Astrocyte (in vitro differentiated cells and primary cell): Measurements from ENCODE around the gene RTN3. TPM values are rescaled to one million over a fixed set of nuclear protein-coding genes. Genes with fewer than 3 reads are reported as not detected.
A peak's percentile ranks its signal among the peaks of the same experiment; 100 is the strongest.

ENCODE experiments used
- DNase-seq: peaks from one replicate; pipeline ENCODE4 v3.0.0-alpha.2; 2010; ENCODE audit warnings: low read depth
- FAIRE-seq: peaks from 2 replicates; lab custom pipeline; 2011; peaks lifted over from hg19 to GRCh38; lab: Jason Lieb, UNC
- H2AFZ ChIP-seq: 2 replicates; pipeline ENCODE4 v1.6.0; 2012; ENCODE audit warnings: low read depth, low read length, inconsistent platforms
- H3K27ac ChIP-seq: 2 replicates; pipeline ENCODE4 v1.5.1; 2011; ENCODE audit warnings: low read depth, low read length, inconsistent platforms
- H3K27me3 ChIP-seq: 2 replicates; pipeline ENCODE4 v1.6.0; 2011; ENCODE audit warnings: low read length, inconsistent platforms; ENCODE audit not compliant: insufficient read depth
- H3K36me3 ChIP-seq: 2 replicates; pipeline ENCODE4 v1.5.1; 2011; ENCODE audit warnings: low read length, inconsistent platforms; ENCODE audit not compliant: insufficient read depth
- H3K4me1 ChIP-seq: 2 replicates; pipeline ENCODE4 v1.5.1; 2011; ENCODE audit warnings: low read length, inconsistent platforms; ENCODE audit not compliant: insufficient read depth
- H3K4me2 ChIP-seq: 2 replicates; pipeline ENCODE4 v1.6.0; 2012; ENCODE audit warnings: low read length, inconsistent platforms
- H3K4me3 ChIP-seq: 2 replicates; pipeline ENCODE4 v1.5.1; 2011; ENCODE audit warnings: low read depth, mild to moderate bottlenecking, low read length, inconsistent platforms; ENCODE audit not compliant: insufficient read depth
- H3K79me2 ChIP-seq: 2 replicates; pipeline ENCODE4 v1.6.0; 2012; ENCODE audit warnings: mild to moderate bottlenecking, low read length, inconsistent platforms; ENCODE audit not compliant: insufficient read depth
- H3K9ac ChIP-seq: 2 replicates; pipeline ENCODE4 v1.6.0; 2012; ENCODE audit warnings: mild to moderate bottlenecking, low read length, inconsistent platforms
- H3K9me3 ChIP-seq: 2 replicates; pipeline ENCODE4 v1.5.1; 2012; ENCODE audit warnings: low read depth, mild to moderate bottlenecking, low read length, inconsistent platforms; ENCODE audit not compliant: insufficient read depth
- H4K20me1 ChIP-seq: 2 replicates; pipeline ENCODE4 v1.6.0; 2012; ENCODE audit warnings: low read length, inconsistent platforms; ENCODE audit not compliant: insufficient read depth
- H3K27ac Mint-ChIP-seq: one replicate; pipeline ENCODE4 v1.8.0; 2021; ENCODE audit warnings: mild to moderate bottlenecking, mixed read lengths; ENCODE audit not compliant: unreplicated experiment
- H3K27me3 Mint-ChIP-seq: one replicate; pipeline ENCODE4 v1.8.0; 2021; ENCODE audit warnings: low read depth, mixed read lengths; ENCODE audit not compliant: unreplicated experiment
- H3K36me3 Mint-ChIP-seq: one replicate; pipeline ENCODE4 v1.8.0; 2021; ENCODE audit warnings: low read depth, mixed read lengths; ENCODE audit not compliant: unreplicated experiment
- H3K4me1 Mint-ChIP-seq: one replicate; pipeline ENCODE4 v1.8.0; 2021; ENCODE audit warnings: low read depth, mixed read lengths; ENCODE audit not compliant: unreplicated experiment
- H3K4me3 Mint-ChIP-seq: one replicate; pipeline ENCODE4 v1.8.0; 2021; ENCODE audit warnings: mild to moderate bottlenecking, moderate library complexity, mixed read lengths; ENCODE audit not compliant: unreplicated experiment
- H3K9me3 Mint-ChIP-seq: one replicate; pipeline ENCODE4 v1.8.0; 2021; ENCODE audit warnings: mild to moderate bottlenecking, mixed read lengths; ENCODE audit not compliant: unreplicated experiment
- CTCF ChIP-seq: IDR thresholded peaks from 2 replicates; pipeline ENCODE4 v1.5.1; 2011; ENCODE audit warnings: low read depth, mild to moderate bottlenecking, inconsistent platforms, low read length, moderate library complexity; ENCODE audit not compliant: insufficient read depth
- EZH2 ChIP-seq: IDR thresholded peaks from 2 replicates; pipeline ENCODE4 v1.6.1; 2012; ENCODE audit warnings: mild to moderate bottlenecking, low read length, inconsistent platforms; ENCODE audit not compliant: insufficient read depth
- total RNA-seq: library from RNA; stranded (reverse); gene quantifications from 2 replicates; pipeline ENCODE4 v1.2.1, GENCODE V29; 2021

The RTN3 gene
- total RNA-seq, 1 donor from 2014 or later = 99.5 TPM

DNA sequence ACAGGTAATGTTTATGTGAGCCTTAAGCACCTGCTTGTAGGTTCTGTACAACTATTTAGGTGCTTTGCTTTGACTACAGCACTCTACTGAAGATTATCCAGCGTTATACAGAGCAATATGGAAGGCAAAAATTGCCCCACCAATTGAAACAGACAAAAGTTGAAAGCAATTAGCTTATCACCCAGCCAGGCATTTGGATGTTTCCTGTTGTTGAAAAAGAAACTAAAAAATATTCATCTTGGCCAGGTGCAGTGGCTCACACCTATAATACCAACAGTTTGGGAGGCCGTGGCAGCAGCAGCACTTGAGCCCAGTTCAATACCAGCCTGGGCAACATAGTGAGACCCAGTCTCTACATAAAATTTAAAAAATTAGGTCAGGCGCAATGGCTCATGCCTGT lies 28.6 kb upstream of the RTN3 start:
- H3K36me3 ChIP-seq = peaks cover 29% of the 10 kb centered on the region
- H3K4me1 ChIP-seq = no peaks in the 10 kb centered on the region
- no peaks in the 10 kb centered on the region for H3K27me3 ChIP-seq
- Mint-ChIP-seq H3K4me3 (no peak overlapping the region), H3K9me3 (no peaks in the 10 kb centered on the region), H3K27ac (no peak overlapping the region), H3K27me3 (no peaks in the 10 kb centered on the region), H3K36me3 (peaks cover 9% of the 10 kb centered on the region), H3K4me1 (no peaks in the 10 kb centered on the region)
- DNase-seq (no peak), FAIRE-seq (no peak)
- no peak for TF ChIP-seq EZH2
- no peak for TF ChIP-seq CTCF
- peaks cover 20% of the 10 kb centered on the region for H3K79me2 ChIP-seq
- H3K9ac ChIP-seq = no peak overlapping the region
- peaks cover 12% of the 10 kb centered on the region for H4K20me1 ChIP-seq
- H3K4me2 ChIP-seq = no peak overlapping the region
- H3K4me3 ChIP-seq = no peak overlapping the region
- H2AFZ ChIP-seq = no peak overlapping the region
- H3K9me3 ChIP-seq = no peaks in the 10 kb centered on the region
- no peak overlapping the region for H3K27ac ChIP-seq

DNA sequence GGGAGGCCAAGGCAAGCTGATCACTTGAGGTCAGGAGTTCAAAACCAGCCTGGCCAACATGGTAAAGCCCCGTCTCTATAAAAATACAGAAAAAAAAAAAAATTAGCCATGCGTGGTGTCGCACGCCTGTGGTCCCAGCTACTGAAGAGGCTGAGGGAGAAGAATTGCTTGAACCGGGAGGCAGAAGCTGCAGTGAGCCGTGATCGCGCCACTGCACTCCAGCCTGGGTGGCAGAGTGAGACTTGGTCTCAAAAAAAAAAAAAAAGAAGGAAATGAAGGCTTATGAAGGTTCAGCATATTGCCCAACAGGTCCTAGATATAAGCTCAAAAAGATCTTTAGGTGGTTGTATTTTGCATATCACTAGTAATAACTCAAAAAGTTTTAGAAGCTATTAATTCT lies 20.3 kb upstream of the RTN3 start:
- Mint-ChIP-seq H3K27ac (no peak overlapping the region), H3K9me3 (peaks cover 3% of the 10 kb centered on the region), H3K4me1 (peaks cover 16% of the 10 kb centered on the region), H3K4me3 (no peak overlapping the region), H3K27me3 (no peaks in the 10 kb centered on the region), H3K36me3 (peaks cover 4% of the 10 kb centered on the region)
- H3K27ac ChIP-seq = no peak overlapping the region
- H3K27me3 ChIP-seq = no peaks in the 10 kb centered on the region
- no peaks in the 10 kb centered on the region for H3K9me3 ChIP-seq
- no peak for DNase-seq
- peaks cover 96% of the 10 kb centered on the region for H3K79me2 ChIP-seq
- H4K20me1 ChIP-seq = peaks cover 67% of the 10 kb centered on the region
- no peak for FAIRE-seq
- no peak overlapping the region for H3K9ac ChIP-seq
- H2AFZ ChIP-seq = no peak overlapping the region
- no peak for TF ChIP-seq EZH2
- TF ChIP-seq CTCF = no peak
- H3K36me3 ChIP-seq = peaks cover 9% of the 10 kb centered on the region
- H3K4me1 ChIP-seq = peaks cover 15% of the 10 kb centered on the region
- no peak overlapping the region for H3K4me3 ChIP-seq
- H3K4me2 ChIP-seq = no peak overlapping the region

GRCh38 chr11:63663809-63664208 lies 17.5 kb upstream of the RTN3 start:
- Mint-ChIP-seq H3K9me3 (peaks cover 3% of the 10 kb centered on the region), H3K27ac (peak overlapping the region; percentile 94), H3K4me3 (peak overlapping the region; percentile 50), H3K4me1 (peaks cover 31% of the 10 kb centered on the region), H3K36me3 (peaks cover 1% of the 10 kb centered on the region), H3K27me3 (no peaks in the 10 kb centered on the region)
- H4K20me1 ChIP-seq = peaks cover 73% of the 10 kb centered on the region
- TF ChIP-seq EZH2 (no peak), CTCF (no peak)
- no peaks in the 10 kb centered on the region for H3K27me3 ChIP-seq
- peaks cover 37% of the 10 kb centered on the region for H3K4me1 ChIP-seq
- H2AFZ ChIP-seq = no peak overlapping the region
- H3K79me2 ChIP-seq = peaks cover 93% of the 10 kb centered on the region
- H3K4me2 ChIP-seq = peak overlapping the region; percentile 60
- FAIRE-seq (no peak), DNase-seq (peak; percentile 74)
- no peak overlapping the region for H3K4me3 ChIP-seq
- H3K9me3 ChIP-seq = no peaks in the 10 kb centered on the region
- peak overlapping the region; percentile 54 for H3K27ac ChIP-seq
- peaks cover 3% of the 10 kb centered on the region for H3K36me3 ChIP-seq
- peak overlapping the region; percentile 8 for H3K9ac ChIP-seq
